Activated CD8-positive, alpha-beta T cell treated with anti-CD3 and anti-CD28 coated beads for 36 hours (primary cell): ENCODE measurements around the gene CPNE2. TPM values are rescaled to one million over a fixed set of nuclear protein-coding genes. Genes with fewer than 3 reads are reported as not detected.

Experiments used
- ATAC-seq: fragments of 200-7000 bp; cut with Tn5 transposase; one replicate; pipeline ENCODE4 v1.10.0; 2021; ENCODE audit warnings: mild to moderate bottlenecking, moderate library complexity
- CTCF ChIA-PET: fragments of 350-600 bp; sonication (Branson Sonifier 250); formaldehyde crosslinking; loops from one replicate; lab custom pipeline; 2021; ENCODE audit warnings: antibody characterized with exemption; lab: Charles Lee
- POLR2A ChIA-PET: fragments of 350-600 bp; sonication (Branson Sonifier 250); formaldehyde crosslinking; loops from one replicate; lab custom pipeline; 2021; ENCODE audit warnings: antibody characterized with exemption; lab: Charles Lee
- DNase-seq: peaks from one replicate; pipeline ENCODE4 v3.0.0-alpha.2; 2020
- H3K27ac Mint-ChIP-seq: one replicate; pipeline ENCODE4 v1.8.0; 2021; ENCODE audit warnings: mild to moderate bottlenecking, mixed read lengths
- H3K27me3 Mint-ChIP-seq: one replicate; pipeline ENCODE4 v1.8.0; 2021; ENCODE audit warnings: mixed read lengths
- H3K36me3 Mint-ChIP-seq: one replicate; pipeline ENCODE4 v1.8.0; 2021; ENCODE audit warnings: low read depth, mixed read lengths
- H3K4me1 Mint-ChIP-seq: one replicate; pipeline ENCODE4 v1.8.0; 2021; ENCODE audit warnings: low read depth, mixed read lengths
- H3K4me3 Mint-ChIP-seq: one replicate; pipeline ENCODE4 v1.8.0; 2021; ENCODE audit warnings: mild to moderate bottlenecking, moderate library complexity, mixed read lengths
- H3K9me3 Mint-ChIP-seq: one replicate; pipeline ENCODE4 v1.8.0; 2021; ENCODE audit warnings: mixed read lengths
- intact Hi-C: fragments of 100-400 bp; cut with micrococcal nuclease; formaldehyde crosslinking; loops from one replicate; pipeline ENCODE4 v1.10.0; 2022
- total RNA-seq, 2 experiments: library from RNA; stranded (reverse); gene quantifications; one replicate each; pipeline ENCODE4 v1.2.3, GENCODE V29; 2021
- TF ChIP-seq, protein P1 (sequence below): fragments of 200-600 bp; IDR thresholded peaks from one replicate; pipeline ENCODE4 v1.8.0; 2022; ENCODE audit warnings: antibody characterized with exemption, mild to moderate bottlenecking

Gene CPNE2
- total RNA-seq, 2 experiments from 2014 or later: 18.6 to 20.6 TPM

DNA sequence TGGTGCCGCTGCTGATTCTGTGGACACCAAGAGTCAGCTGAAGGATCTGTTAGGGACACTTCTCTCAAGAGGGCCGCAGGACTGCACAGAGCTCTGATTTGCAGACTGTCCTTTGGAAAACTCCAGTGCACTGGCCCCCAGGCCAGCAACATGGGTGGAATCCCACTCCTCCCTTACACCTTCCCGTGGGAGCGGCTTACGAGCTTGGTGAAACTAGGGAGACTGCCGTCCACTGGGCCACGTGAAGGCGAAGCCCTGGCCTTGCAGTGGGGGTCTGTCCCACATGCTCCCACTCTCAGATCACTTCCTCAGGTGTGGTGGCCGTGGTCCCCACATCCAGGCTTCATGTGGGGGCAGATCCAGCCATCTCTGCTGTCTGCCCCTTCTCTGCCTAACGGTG lies 57.0 kb downstream of the CPNE2 start:
- peaks cover 21% of the 10 kb centered on the region for H3K36me3 Mint-ChIP-seq
- H3K4me3 Mint-ChIP-seq: no peak overlapping the region
- no peaks in the 10 kb centered on the region for H3K9me3 Mint-ChIP-seq
- no peak for ATAC-seq
- DNase-seq: no peak
- intact Hi-C loops: no loop called here
- ChIA-PET CTCF (interaction anchor here (0.9 to 2.2 kb wide), 4 partner anchors 15 to 65 kb away, joined by 3 to 6 read pairs (median 5); partner anchors contain the start of gene CPNE2), POLR2A (interaction anchor here (0.7 to 2.4 kb wide), 4 partner anchors 8 to 284 kb away, joined by 4 to 9 read pairs (median 6); no protein-coding TSS in a partner anchor)
- H3K4me1 Mint-ChIP-seq: peaks cover 20% of the 10 kb centered on the region
- TF ChIP-seq, protein P1, sequence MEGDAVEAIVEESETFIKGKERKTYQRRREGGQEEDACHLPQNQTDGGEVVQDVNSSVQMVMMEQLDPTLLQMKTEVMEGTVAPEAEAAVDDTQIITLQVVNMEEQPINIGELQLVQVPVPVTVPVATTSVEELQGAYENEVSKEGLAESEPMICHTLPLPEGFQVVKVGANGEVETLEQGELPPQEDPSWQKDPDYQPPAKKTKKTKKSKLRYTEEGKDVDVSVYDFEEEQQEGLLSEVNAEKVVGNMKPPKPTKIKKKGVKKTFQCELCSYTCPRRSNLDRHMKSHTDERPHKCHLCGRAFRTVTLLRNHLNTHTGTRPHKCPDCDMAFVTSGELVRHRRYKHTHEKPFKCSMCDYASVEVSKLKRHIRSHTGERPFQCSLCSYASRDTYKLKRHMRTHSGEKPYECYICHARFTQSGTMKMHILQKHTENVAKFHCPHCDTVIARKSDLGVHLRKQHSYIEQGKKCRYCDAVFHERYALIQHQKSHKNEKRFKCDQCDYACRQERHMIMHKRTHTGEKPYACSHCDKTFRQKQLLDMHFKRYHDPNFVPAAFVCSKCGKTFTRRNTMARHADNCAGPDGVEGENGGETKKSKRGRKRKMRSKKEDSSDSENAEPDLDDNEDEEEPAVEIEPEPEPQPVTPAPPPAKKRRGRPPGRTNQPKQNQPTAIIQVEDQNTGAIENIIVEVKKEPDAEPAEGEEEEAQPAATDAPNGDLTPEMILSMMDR: no peak
- H3K27me3 Mint-ChIP-seq: no peaks in the 10 kb centered on the region
- H3K27ac Mint-ChIP-seq: no peak overlapping the region

DNA sequence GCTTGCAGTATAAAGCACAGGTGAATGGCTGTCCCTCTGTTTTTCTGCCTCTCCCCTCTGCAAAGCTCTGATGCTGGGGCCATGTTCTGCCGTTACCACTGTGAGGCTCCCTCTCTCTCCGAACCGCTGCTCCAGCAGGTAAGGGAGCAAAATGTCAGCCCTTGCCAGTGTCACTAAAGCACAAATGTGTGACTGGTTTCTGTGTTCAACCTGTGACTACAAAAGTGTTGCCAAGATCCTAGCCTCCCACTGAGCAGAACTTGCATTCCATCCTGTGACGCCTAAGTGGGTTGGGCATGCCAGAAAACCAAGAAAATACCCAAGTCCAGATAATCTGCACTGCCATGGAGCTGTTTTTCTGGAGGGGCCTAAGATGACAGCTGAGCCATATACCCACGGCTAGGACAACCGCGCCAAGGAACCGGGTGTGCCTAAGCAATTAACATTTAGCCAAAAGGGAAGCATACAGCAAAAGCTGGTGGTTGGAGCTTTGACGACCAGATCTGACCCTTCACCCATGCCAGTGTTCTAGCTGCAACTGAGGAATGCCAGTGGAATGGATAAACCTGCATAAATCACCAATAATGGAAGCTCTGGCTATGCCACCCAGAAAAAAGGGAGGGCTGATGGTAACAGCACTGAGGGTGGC lies 58.4 kb downstream of the CPNE2 start:
- CTCF ChIA-PET: interaction anchor here (0.9 to 3.4 kb wide), 7 partner anchors 9 to 199 kb away, joined by 3 to 16 read pairs (median 6); partner anchors contain the start of gene CPNE2
- peaks cover 29% of the 10 kb centered on the region for H3K36me3 Mint-ChIP-seq
- DNase-seq: no peak
- no peak for ATAC-seq
- intact Hi-C loops: no loop called here
- no peak overlapping the region for H3K4me3 Mint-ChIP-seq
- no peaks in the 10 kb centered on the region for H3K27me3 Mint-ChIP-seq
- H3K27ac Mint-ChIP-seq: no peak overlapping the region
- no peaks in the 10 kb centered on the region for H3K9me3 Mint-ChIP-seq
- POLR2A ChIA-PET: interaction anchor here (1.5 to 2.8 kb wide), 5 partner anchors 8 to 58 kb away, joined by 4 to 9 read pairs (median 7); partner anchors contain the start of gene CPNE2
- TF ChIP-seq, protein P1: no peak
- peaks cover 21% of the 10 kb centered on the region for H3K4me1 Mint-ChIP-seq

DNA sequence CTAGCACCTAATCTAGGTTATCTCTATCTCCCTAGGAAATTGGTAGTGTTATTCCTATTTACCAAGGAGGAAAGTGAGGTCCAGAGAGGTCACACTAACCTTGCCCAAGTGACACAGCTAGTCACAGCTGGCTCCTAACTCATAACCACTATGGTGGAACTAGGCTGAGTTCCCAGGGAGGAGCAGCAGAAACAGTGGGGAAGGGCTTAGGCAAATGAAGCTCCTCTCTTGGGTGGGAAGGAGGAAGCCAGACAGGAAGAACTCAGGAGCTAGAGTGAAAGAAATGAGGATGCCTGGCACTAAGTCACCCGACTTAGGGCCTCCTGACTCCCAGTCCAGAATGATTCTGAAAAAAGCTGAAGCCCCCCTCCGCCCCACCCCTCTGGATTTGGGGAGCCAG lies 59.0 kb downstream of the CPNE2 start:
- ChIA-PET CTCF (interaction anchor here (0.6 to 3.4 kb wide), 9 partner anchors 10 to 200 kb away, joined by 3 to 16 read pairs (median 3); partner anchors contain the start of gene CPNE2), POLR2A (interaction anchor here (0.8 to 2.8 kb wide), 7 partner anchors 10 to 58 kb away, joined by 3 to 9 read pairs (median 4); partner anchors contain the start of gene CPNE2)
- H3K27me3 Mint-ChIP-seq: no peaks in the 10 kb centered on the region
- H3K36me3 Mint-ChIP-seq: peaks cover 32% of the 10 kb centered on the region
- DNase-seq (no peak), ATAC-seq (no peak)
- peaks cover 21% of the 10 kb centered on the region for H3K4me1 Mint-ChIP-seq
- H3K27ac Mint-ChIP-seq: no peak overlapping the region
- TF ChIP-seq, protein P1: no peak
- no peak overlapping the region for H3K4me3 Mint-ChIP-seq
- intact Hi-C loops: no loop called here
- H3K9me3 Mint-ChIP-seq: no peaks in the 10 kb centered on the region

DNA sequence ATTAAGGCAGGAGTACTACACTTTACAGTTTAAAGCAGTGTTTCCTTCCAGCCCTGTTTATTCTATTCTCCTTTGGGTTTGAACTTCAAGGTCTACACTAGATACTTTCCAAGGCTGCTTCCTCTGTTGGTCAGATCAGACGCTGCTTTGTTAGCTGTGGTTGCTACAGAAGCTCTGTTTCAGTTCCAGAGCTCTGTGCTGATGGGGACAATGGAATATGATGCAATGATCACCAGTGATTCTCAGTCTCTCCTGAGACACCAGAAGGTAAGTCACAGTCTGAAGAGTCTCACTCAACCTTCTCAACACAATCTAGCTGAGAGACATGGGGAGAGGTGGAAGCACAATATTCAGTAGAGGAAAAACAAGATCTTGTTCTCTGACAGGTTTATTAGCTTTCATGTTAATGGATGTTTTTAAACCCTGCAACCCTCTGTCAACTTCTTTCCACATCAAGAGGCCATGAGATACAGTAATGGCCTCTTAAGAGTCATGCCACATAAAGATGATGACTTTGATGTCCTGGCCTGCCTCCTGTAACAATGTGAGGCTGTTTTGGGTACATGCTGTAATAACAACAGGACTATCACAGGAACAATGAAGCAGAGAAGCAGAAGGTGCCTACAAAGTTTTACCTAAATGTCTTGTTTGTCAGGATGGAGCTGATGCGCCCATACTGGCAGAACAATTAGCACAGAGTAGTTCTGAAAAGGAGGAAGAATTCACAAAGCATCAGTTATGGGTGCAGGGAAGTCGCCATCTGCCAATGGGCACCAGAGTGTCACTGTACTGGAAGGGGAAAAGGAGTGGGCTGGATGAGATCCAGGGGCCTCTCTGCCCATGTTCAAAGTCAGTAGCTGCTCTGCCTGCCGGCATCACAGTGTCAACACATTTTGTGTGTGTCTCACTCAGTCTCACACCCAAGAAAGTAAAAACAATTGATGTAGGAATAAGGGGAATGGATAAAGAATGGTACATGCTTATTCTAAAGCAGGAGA lies 60.0 kb downstream of the CPNE2 start:
- peaks cover 39% of the 10 kb centered on the region for H3K36me3 Mint-ChIP-seq
- TF ChIP-seq, protein P1: no peak
- intact Hi-C loops: no loop called here
- peak; percentile 25 for DNase-seq
- peaks cover 21% of the 10 kb centered on the region for H3K4me1 Mint-ChIP-seq
- no peaks in the 10 kb centered on the region for H3K9me3 Mint-ChIP-seq
- peak overlapping the region; percentile 19 for H3K27ac Mint-ChIP-seq
- POLR2A ChIA-PET: interaction anchor here (0.8 to 2.8 kb wide), 11 partner anchors 11 to 93 kb away, joined by 3 to 9 read pairs (median 3); partner anchors contain the start of genes ARL2BP and CPNE2
- no peak overlapping the region for H3K4me3 Mint-ChIP-seq
- CTCF ChIA-PET: interaction anchor here (0.7 to 3.4 kb wide), 9 partner anchors 9 to 367 kb away, joined by 3 to 16 read pairs (median 3); partner anchors contain the start of gene CPNE2
- no peaks in the 10 kb centered on the region for H3K27me3 Mint-ChIP-seq
- peak; percentile 78 for ATAC-seq
